ENCODE results near the gene DUSP10. TPM values are rescaled to one million over a fixed set of nuclear protein-coding genes. Genes with fewer than 3 reads are reported as not detected.

DUSP10 gene
- total RNA-seq, 2 donors from 2014 or later: 5.8 to 13.6 TPM

GRCh38 chr1:221719278-221719597 is 22.7 kb downstream of the DUSP10 start:
- no peaks in the 10 kb centered on the region for H3K9me3 ChIP-seq
- no peak overlapping the region for H3K4me3 ChIP-seq
- no peaks in the 10 kb centered on the region for H3K27me3 ChIP-seq (replicated peaks; ENCODE audit: insufficient read depth)
- H3K4me1 ChIP-seq (replicated peaks): peaks cover 10% of the 10 kb centered on the region
- no peak for DNase-seq (ENCODE audit: low spot score)
- TF ChIP-seq POLR2A (IDR thresholded peaks at IDR 0.05) (no peak), POLR2AphosphoS5 (IDR thresholded peaks at IDR 0.05) (no peak), CTCF (IDR thresholded peaks at IDR 0.05) (no peak)
- H3K27ac ChIP-seq: peak overlapping the region in 1 of 2 donors; percentile 81
- intact Hi-C loops (cut with DNase I): no loop called here
- WGBS: 95% methylated on average over 1 of the region's 1 CpG
- H3K36me3 ChIP-seq: no peaks in the 10 kb centered on the region

GRCh38 chr1:221718381-221719277 is 23.3 kb downstream of the DUSP10 start:
- no peak for DNase-seq (ENCODE audit: low spot score)
- WGBS: 20% methylated on average over 5 of the region's 5 CpGs
- Histone ChIP-seq H3K4me1 (replicated peaks) (peaks cover 10% of the 10 kb centered on the region), H3K36me3 (no peaks in the 10 kb centered on the region), H3K27ac (peak overlapping the region in 1 of 2 donors; percentile 81), H3K27me3 (replicated peaks; ENCODE audit: insufficient read depth) (no peaks in the 10 kb centered on the region), H3K9me3 (no peaks in the 10 kb centered on the region), H3K4me3 (no peak overlapping the region)
- TF ChIP-seq POLR2A (IDR thresholded peaks at IDR 0.05): no peak
- TF ChIP-seq CTCF (IDR thresholded peaks at IDR 0.05): no peak
- TF ChIP-seq POLR2AphosphoS5 (IDR thresholded peaks at IDR 0.05): no peak
- intact Hi-C loops (cut with DNase I): no loop called here

- Histone ChIP-seq H3K27ac (peak overlapping the region in 1 of 2 donors; percentile 81), H3K4me1 (replicated peaks) (peaks cover 10% of the 10 kb centered on the region), H3K36me3 (no peaks in the 10 kb centered on the region), H3K9me3 (no peaks in the 10 kb centered on the region), H3K4me3 (no peak overlapping the region), H3K27me3 (replicated peaks; ENCODE audit: insufficient read depth) (no peaks in the 10 kb centered on the region)
- DNase-seq (ENCODE audit: low spot score): no peak
- no peak for TF ChIP-seq POLR2A (IDR thresholded peaks at IDR 0.05)
- no peak for TF ChIP-seq CTCF (IDR thresholded peaks at IDR 0.05)
- no peak for TF ChIP-seq POLR2AphosphoS5 (IDR thresholded peaks at IDR 0.05)
- WGBS: 60% methylated on average over 2 of the region's 2 CpGs
- intact Hi-C loops (cut with DNase I): no loop called here
Observed at GRCh38 chr1:221717485-221717853, 24.4 kb downstream of the DUSP10 start.

GRCh38 chr1:221716713-221717484 is 25.0 kb downstream of the DUSP10 start:
- H3K4me1 ChIP-seq (replicated peaks): peaks cover 10% of the 10 kb centered on the region
- H3K27ac ChIP-seq: peak overlapping the region; percentile 43 to 81
- WGBS: 55% methylated on average over 7 of the region's 7 CpGs
- no peaks in the 10 kb centered on the region for H3K27me3 ChIP-seq (replicated peaks; ENCODE audit: insufficient read depth)
- DNase-seq (ENCODE audit: low spot score): no peak
- intact Hi-C loops (cut with DNase I): no loop called here
- no peaks in the 10 kb centered on the region for H3K9me3 ChIP-seq
- no peak overlapping the region for H3K4me3 ChIP-seq
- TF ChIP-seq POLR2AphosphoS5 (IDR thresholded peaks at IDR 0.05) (peak; percentile 32), POLR2A (IDR thresholded peaks at IDR 0.05) (no peak)
- H3K36me3 ChIP-seq: no peaks in the 10 kb centered on the region

GRCh38 chr1:221715321-221716169 is 26.3 kb downstream of the DUSP10 start:
- TF ChIP-seq CTCF (IDR thresholded peaks at IDR 0.05) (no peak), POLR2AphosphoS5 (IDR thresholded peaks at IDR 0.05) (peak; percentile 87), POLR2A (IDR thresholded peaks at IDR 0.05) (no peak)
- H3K9me3 ChIP-seq: no peaks in the 10 kb centered on the region
- H3K27ac ChIP-seq: peak overlapping the region; percentile 52 to 81
- H3K36me3 ChIP-seq: no peaks in the 10 kb centered on the region
- peaks cover 10% of the 10 kb centered on the region for H3K4me1 ChIP-seq (replicated peaks)
- H3K27me3 ChIP-seq (replicated peaks; ENCODE audit: insufficient read depth): no peaks in the 10 kb centered on the region
- WGBS: 38% methylated on average over 2 of the region's 2 CpGs
- intact Hi-C loops (cut with DNase I): no loop called here
- DNase-seq (ENCODE audit: low spot score): peak; percentile 48
- no peak overlapping the region for H3K4me3 ChIP-seq

All from prostate gland (tissue), 2 donors.